ENCODE measurements around the gene NAXD. TPM values are rescaled to one million over a fixed set of nuclear protein-coding genes. Genes with fewer than 3 reads are reported as not detected.

NAXD gene
- total RNA-seq, 1 experiment from 2014 or later: 21.0 TPM

- Histone ChIP-seq H3K27me3 (ENCODE audit: control insufficient read depth, insufficient read depth, low read length) (no peaks in the 10 kb centered on the region), H3K36me3 (replicated peaks; ENCODE audit: control insufficient read depth, insufficient read depth, low read length) (no peaks in the 10 kb centered on the region), H3K4me3 (ENCODE audit: insufficient read depth, low read depth, low read length) (peak overlapping the region; percentile 89)
- peak; percentile 53 for DNase-seq
Measured at GRCh38 chr13:110616103-110617101, 1.1 kb downstream of the NAXD start.

GRCh38 chr13:110617321-110618072 lies 2.2 kb downstream of the NAXD start:
- Histone ChIP-seq H3K27me3 (ENCODE audit: control insufficient read depth, insufficient read depth, low read length) (no peaks in the 10 kb centered on the region), H3K4me3 (ENCODE audit: insufficient read depth, low read depth, low read length) (no peak overlapping the region), H3K36me3 (replicated peaks; ENCODE audit: control insufficient read depth, insufficient read depth, low read length) (no peaks in the 10 kb centered on the region)
- peak; percentile 59 for DNase-seq

- no peak overlapping the region for H3K4me3 ChIP-seq (ENCODE audit: insufficient read depth, low read depth, low read length)
- peaks cover 4% of the 10 kb centered on the region for H3K36me3 ChIP-seq (replicated peaks; ENCODE audit: control insufficient read depth, insufficient read depth, low read length)
- no peaks in the 10 kb centered on the region for H3K27me3 ChIP-seq (ENCODE audit: control insufficient read depth, insufficient read depth, low read length)
- DNase-seq: peak; percentile 36
Measured at GRCh38 chr13:110618167-110618566, 2.8 kb downstream of the NAXD start.

- DNase-seq: peak; percentile 29
- Histone ChIP-seq H3K4me3 (ENCODE audit: insufficient read depth, low read depth, low read length) (no peak overlapping the region), H3K36me3 (replicated peaks; ENCODE audit: control insufficient read depth, insufficient read depth, low read length) (peaks cover 4% of the 10 kb centered on the region), H3K27me3 (ENCODE audit: control insufficient read depth, insufficient read depth, low read length) (no peaks in the 10 kb centered on the region)
Measured at GRCh38 chr13:110618780-110619179, 3.4 kb downstream of the NAXD start.

GRCh38 chr13:110620596-110620995 lies 5.3 kb downstream of the NAXD start:
- Histone ChIP-seq H3K27me3 (ENCODE audit: control insufficient read depth, insufficient read depth, low read length) (no peaks in the 10 kb centered on the region), H3K36me3 (replicated peaks; ENCODE audit: control insufficient read depth, insufficient read depth, low read length) (peaks cover 4% of the 10 kb centered on the region), H3K4me3 (ENCODE audit: insufficient read depth, low read depth, low read length) (no peak overlapping the region)
- DNase-seq: no peak

GRCh38 chr13:110624766-110625756 lies 9.7 kb downstream of the NAXD start:
- no peak overlapping the region for H3K4me3 ChIP-seq (ENCODE audit: insufficient read depth, low read depth, low read length)
- DNase-seq: peak; percentile 48
- H3K36me3 ChIP-seq (replicated peaks; ENCODE audit: control insufficient read depth, insufficient read depth, low read length): peaks cover 6% of the 10 kb centered on the region

GRCh38 chr13:110625771-110626321 lies 10.5 kb downstream of the NAXD start:
- no peak overlapping the region for H3K4me3 ChIP-seq (ENCODE audit: insufficient read depth, low read depth, low read length)
- DNase-seq: peak; percentile 61
- H3K36me3 ChIP-seq (replicated peaks; ENCODE audit: control insufficient read depth, insufficient read depth, low read length): peaks cover 6% of the 10 kb centered on the region
- H3K27me3 ChIP-seq (ENCODE audit: control insufficient read depth, insufficient read depth, low read length): no peaks in the 10 kb centered on the region

More at GRCh38 chr13:110624766-110625756, 9.7 kb downstream of the NAXD start:
- no peaks in the 10 kb centered on the region for H3K27me3 ChIP-seq (ENCODE audit: control insufficient read depth, insufficient read depth, low read length)

- peaks cover 6% of the 10 kb centered on the region for H3K36me3 ChIP-seq (replicated peaks; ENCODE audit: control insufficient read depth, insufficient read depth, low read length)
- H3K27me3 ChIP-seq (ENCODE audit: control insufficient read depth, insufficient read depth, low read length): no peaks in the 10 kb centered on the region
- no peak overlapping the region for H3K4me3 ChIP-seq (ENCODE audit: insufficient read depth, low read depth, low read length)
- DNase-seq: peak; percentile 52
Measured at GRCh38 chr13:110626521-110626920, 11.2 kb downstream of the NAXD start.

GRCh38 chr13:110627351-110627750 lies 12.0 kb downstream of the NAXD start:
- H3K27me3 ChIP-seq (ENCODE audit: control insufficient read depth, insufficient read depth, low read length): no peaks in the 10 kb centered on the region
- DNase-seq: no peak
- H3K36me3 ChIP-seq (replicated peaks; ENCODE audit: control insufficient read depth, insufficient read depth, low read length): peaks cover 6% of the 10 kb centered on the region
- no peak overlapping the region for H3K4me3 ChIP-seq (ENCODE audit: insufficient read depth, low read depth, low read length)

GRCh38 chr13:110627761-110628476 lies 12.6 kb downstream of the NAXD start:
- DNase-seq: peak; percentile 27
- H3K36me3 ChIP-seq (replicated peaks; ENCODE audit: control insufficient read depth, insufficient read depth, low read length): peaks cover 5% of the 10 kb centered on the region

GRCh38 chr13:110628477-110628793 lies 13.1 kb downstream of the NAXD start:
- H3K27me3 ChIP-seq (ENCODE audit: control insufficient read depth, insufficient read depth, low read length): no peaks in the 10 kb centered on the region
- peak; percentile 35 for DNase-seq
- H3K4me3 ChIP-seq (ENCODE audit: insufficient read depth, low read depth, low read length): no peak overlapping the region
- peaks cover 2% of the 10 kb centered on the region; the same call in 1 of the 2 replicates for H3K36me3 ChIP-seq (replicated peaks; ENCODE audit: control insufficient read depth, insufficient read depth, low read length)

More at GRCh38 chr13:110627761-110628476, 12.6 kb downstream of the NAXD start:
- H3K4me3 ChIP-seq (ENCODE audit: insufficient read depth, low read depth, low read length): no peak overlapping the region
- no peaks in the 10 kb centered on the region for H3K27me3 ChIP-seq (ENCODE audit: control insufficient read depth, insufficient read depth, low read length)

- Histone ChIP-seq H3K36me3 (replicated peaks; ENCODE audit: control insufficient read depth, insufficient read depth, low read length) (peaks cover 2% of the 10 kb centered on the region; the same call in 1 of the 2 replicates), H3K27me3 (ENCODE audit: control insufficient read depth, insufficient read depth, low read length) (no peaks in the 10 kb centered on the region), H3K4me3 (ENCODE audit: insufficient read depth, low read depth, low read length) (no peak overlapping the region)
- no peak for DNase-seq
Measured at GRCh38 chr13:110628952-110629701, 13.8 kb downstream of the NAXD start.

- H3K4me3 ChIP-seq (ENCODE audit: insufficient read depth, low read depth, low read length): no peak overlapping the region
- DNase-seq: no peak
Measured at GRCh38 chr13:110629735-110630134, 14.4 kb downstream of the NAXD start.

More at GRCh38 chr13:110629735-110630134, 14.4 kb downstream of the NAXD start:
- Histone ChIP-seq H3K36me3 (replicated peaks; ENCODE audit: control insufficient read depth, insufficient read depth, low read length) (peaks cover 4% of the 10 kb centered on the region), H3K27me3 (ENCODE audit: control insufficient read depth, insufficient read depth, low read length) (no peaks in the 10 kb centered on the region)
